SIG-M5 treated with dmso at 0.1 percent for 504 hours (cell line): ENCODE results near the gene CHCHD3.

ENCODE experiments used
- DNase-seq: peaks from one replicate; lab custom pipeline; 2025; ENCODE audit not compliant: unreplicated experiment; lab: John Stamatoyannopoulos, UW

CHCHD3 gene

DNA sequence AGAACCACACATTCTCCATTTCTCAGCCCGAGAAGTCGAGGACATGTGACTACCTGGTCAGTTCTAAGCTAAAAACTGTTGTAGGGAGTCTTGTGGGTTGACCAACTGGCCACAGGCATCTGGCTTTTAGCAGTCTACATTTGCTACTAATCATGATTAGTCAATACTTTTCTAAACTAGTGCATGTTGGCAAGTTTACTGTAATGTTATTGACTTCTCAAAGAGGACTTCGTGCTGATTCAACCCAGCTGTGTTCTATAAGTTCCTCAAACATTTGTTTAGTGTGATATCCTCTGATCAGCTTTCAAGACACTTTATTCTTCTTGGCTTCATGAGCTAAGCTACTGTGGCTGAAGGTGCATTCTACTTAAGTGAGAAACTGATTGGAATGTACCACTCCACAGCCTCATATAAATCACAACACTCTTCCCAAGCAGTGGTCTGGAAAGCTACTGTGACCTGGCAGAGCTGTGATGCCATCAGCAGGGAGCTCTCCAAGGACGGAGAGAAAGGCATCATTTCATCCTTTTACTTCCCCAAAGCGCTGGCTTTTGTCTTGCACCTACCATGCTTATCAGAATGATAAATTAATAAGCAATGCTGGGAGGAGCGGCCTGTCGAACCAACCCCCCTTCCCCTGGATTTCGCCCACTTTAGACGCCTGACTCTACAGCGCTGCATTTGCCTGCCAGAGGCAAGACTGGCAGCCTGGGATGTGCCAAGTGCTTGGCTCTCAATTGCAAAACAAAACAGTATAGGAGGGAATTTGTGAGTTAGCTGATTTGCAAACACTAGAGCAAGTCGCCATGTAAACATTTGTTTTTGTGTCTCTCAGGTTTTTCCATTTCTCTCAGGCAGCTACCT lies 298.9 kb downstream of the CHCHD3 start:
- no peak for DNase-seq

DNA sequence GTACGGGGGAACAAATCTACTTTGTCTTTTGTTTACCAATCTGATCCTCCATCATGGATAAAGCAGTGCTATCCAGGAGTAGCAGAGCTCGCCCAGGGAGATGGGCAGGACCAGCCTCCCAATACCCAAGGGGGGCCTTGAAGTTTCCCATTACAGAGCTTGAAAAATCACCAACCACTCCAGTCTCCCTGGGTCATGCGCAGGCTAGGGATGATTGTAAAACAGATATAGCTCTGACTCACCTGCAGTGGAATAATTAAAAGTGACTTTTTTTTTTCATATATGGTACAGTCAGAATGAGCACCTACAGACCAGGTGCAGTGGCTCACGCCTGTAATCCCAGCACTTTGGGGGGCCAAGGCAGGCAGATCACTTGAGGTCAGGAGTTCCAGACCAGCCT lies 301.1 kb downstream of the CHCHD3 start:
- no peak for DNase-seq

DNA sequence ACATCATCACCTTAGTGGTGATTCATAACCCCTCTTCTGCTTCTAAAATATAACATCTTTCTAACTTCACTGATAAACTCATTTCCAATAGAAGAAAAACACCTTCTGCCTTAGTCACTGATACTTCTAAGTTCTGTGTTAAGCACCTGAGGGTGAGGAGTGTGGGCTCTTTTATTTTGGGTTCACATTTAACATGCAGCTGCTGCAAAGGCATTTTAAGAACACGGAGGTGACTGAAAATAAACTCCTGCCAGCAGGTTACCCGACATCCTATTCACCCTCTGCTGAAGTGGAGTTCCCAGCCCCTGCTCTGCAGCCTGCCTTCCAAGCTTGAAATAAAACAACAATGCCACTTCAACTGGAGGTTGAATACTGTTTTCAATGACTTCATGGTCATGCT lies 302.7 kb downstream of the CHCHD3 start:
- no peak for DNase-seq

DNA sequence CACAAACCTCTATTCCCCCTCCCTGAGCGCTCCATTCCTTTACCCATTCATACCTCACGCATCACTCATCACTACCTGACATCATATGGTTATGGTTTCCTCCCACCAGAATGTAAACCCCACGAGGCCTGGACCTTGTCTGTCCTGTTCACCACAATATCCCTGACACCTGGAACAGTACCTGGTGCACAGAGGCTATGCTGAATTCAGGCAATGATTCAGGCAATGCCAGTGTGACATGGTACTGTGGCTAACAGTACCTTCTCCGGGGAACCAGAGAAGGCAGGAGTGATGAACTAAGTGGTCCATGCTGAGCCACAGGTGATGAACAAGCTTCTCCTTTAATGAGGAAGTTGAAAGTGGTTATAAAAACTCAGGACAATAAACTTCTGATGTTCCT lies 303.1 kb downstream of the CHCHD3 start:
- DNase-seq: no peak

DNA sequence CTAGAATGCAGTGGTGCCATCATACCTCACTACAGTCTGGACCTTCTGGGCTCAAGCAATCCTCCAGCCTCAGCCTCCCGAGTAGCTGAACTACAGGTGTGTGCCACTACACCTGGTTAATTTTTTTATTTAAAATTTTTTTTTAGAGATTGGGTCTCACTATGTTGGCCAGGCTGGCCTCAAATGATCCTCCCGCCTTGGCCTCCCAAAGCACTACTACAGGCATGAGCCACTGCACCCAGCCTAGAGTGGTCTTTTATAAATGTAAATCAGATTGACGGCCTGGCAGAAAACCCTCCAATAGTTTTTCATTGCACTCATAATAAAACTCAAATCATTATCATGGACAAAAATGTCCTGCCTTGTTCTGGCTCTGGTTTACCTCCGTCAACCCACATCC lies 303.9 kb downstream of the CHCHD3 start:
- DNase-seq: no peak

DNA sequence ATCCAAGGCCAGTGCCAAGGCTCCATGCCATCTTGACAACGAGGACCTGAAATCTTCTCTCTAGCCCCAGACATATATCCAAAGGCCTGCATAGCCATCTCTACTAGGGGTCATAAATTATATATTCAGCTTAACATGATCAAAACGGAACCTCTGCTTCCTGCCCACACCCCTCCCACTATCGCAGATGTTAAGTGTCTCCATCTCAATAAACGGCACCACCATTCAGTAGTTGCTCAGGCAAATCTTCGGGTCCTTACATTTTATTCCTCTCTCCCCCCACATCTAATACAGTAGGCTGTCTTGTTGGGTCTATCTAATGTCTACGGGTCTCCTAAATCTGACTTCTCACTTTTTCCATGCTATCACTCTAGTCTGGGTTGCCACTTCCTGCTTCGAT lies 304.5 kb downstream of the CHCHD3 start:
- DNase-seq: no peak

DNA sequence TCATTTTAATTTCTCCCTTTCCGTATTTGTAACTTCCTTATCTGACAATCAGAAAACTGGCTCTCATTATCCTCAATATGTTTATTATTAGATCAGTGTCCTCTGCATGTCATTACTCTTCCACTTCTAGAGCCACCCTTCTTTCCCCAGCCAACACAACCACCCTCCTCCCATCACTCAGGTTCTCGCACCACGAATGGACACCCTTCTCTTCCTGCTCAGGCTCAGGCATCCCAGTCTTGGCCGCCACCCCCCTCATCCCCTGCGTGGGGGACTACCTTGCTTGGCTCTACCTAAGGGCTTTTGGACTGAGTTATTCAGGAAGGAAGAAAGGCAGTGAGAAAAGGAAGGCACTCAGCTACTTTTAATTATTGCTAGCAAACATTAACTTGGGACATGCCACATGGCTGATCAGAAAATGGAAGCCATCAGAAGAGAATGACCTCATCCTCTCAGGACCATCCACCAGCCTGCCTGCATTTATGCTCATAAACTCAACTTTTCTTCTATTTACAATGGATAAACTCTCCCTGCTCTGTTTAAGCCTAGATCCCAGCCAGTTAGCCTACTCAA lies 305.8 kb downstream of the CHCHD3 start:
- no peak for DNase-seq

DNA sequence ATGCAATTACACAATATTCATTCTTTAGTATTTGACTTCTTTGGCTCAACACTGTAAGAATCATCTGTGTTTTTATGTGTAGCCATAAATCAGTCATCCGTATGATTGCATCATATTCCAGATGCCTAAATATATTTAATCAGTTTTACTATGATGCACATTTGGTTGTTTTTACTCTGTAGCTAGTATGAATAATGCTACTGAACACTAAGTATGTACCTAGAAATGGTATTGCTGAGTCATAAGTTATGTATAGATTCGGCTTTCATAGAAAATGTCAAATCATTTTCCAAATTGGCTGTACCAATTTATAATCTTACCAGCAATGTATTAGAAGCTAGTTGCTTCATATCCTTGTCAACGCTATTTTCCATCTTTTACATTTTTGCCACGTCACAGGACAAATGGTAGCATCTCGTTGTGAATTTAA lies 308.3 kb downstream of the CHCHD3 start:
- no peak for DNase-seq

DNA sequence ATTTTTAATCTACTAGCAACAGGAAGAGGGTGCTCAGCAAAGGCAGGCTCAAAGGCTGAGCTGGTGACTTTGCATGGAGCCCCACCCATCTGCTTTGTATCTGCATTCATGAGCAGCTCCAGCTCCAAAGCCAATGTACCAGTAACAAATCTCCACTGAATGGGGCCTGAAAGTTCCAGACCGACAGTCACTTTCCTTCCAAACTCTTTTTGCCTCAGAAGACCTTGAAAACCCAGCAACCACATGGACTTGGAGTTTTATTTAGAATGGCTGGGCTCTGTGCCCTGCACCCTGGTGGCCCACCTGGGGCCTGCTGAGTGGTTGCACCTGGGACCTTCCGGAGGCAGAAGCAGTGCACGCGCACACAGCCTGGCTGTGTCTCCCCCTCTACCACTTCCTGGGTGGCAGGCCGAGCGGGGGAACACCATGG lies 310.6 kb downstream of the CHCHD3 start:
- DNase-seq: no peak

DNA sequence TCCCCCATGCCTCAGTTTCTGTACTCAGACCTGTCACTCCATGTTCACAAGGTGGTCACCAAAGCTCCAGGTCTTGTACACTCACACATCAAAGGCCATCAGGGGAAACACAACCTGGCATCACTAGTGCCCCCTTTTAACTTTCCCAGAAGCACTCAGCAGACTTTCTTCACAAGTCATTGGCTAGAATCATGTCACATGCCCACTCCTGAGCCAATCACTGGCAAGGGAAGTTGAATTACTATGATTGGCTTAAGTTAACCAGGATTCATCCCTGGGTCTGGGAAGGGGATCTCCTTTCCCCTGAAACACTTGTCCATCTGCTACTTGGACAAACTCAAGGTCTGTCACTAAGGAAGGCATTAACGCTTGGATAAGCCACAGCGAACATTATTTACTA lies 311.8 kb downstream of the CHCHD3 start:
- no peak for DNase-seq

DNA sequence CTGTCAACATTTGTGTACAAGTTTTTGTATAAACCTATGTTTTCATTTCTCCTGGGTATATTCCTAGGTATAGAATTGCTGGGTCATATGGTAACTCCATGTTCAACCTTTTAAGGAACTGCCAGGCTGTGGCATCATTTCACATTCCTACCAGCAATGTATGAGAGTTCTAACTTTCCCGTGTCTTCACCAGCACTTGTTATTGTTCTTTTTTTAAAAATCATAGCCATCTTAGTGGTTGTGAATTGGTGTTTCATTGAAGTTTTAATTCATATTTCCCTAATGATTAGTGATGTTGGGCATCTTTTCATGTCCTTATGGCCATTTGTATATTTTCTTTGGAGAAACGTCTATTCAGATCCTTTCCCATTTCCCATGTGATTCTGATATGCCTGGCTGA lies 312.6 kb downstream of the CHCHD3 start:
- DNase-seq: no peak

DNA sequence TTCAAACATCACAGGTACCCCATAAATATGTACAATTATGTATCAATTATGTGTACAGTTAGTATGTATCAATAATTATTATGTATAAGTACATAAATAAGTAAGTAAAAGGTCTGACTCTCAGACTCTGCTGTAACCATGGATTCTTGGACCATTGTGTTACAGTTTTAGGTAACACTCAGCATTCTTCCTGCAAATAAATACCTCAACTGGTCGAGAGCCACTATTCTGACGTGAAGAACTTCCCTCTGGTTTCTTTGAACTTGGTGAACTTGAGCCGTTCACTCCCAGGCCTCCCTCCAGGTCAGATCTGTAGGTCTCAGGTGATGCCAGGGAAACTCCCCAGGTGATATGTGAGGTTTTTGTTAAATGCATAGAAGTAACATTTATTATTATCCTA lies 313.8 kb downstream of the CHCHD3 start:
- no peak for DNase-seq

DNA sequence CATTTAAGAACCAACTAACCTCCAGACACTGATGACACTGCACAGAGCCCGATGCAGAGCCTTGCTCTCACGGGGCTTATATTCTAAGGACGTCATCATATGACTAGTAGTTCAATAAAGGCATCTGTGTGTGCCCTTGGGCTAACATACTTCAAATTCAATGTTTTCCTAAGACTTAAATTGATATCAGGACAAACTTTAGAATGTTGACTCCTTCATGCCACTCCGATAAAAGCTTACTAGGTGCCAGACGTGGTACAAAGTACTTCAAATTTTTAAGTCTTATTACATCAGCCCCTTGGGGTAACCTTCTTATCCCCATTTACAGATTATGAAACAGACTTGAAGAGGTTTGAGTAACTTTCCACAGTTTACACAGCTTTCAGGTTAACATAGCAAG lies 314.5 kb downstream of the CHCHD3 start:
- DNase-seq: no peak

DNA sequence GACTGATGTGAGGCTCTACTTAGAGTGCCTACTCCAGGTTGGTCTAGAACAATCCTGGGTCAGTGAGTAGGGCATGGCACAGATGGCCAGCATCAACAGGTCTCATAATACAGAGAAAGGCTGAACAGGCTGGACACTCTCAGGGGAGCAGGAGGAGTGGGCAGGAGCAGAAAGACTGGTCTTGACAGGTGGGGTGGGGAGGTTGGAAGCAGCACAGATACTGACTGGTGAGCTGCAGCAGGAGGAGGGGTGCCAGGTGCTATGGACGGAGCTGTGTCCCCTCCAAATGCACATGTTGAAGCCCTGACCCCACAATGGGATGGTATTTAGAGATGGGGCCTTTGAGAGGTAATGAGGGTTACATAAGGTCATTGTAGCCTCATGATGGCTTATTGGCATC lies 315.2 kb downstream of the CHCHD3 start:
- DNase-seq: no peak

DNA sequence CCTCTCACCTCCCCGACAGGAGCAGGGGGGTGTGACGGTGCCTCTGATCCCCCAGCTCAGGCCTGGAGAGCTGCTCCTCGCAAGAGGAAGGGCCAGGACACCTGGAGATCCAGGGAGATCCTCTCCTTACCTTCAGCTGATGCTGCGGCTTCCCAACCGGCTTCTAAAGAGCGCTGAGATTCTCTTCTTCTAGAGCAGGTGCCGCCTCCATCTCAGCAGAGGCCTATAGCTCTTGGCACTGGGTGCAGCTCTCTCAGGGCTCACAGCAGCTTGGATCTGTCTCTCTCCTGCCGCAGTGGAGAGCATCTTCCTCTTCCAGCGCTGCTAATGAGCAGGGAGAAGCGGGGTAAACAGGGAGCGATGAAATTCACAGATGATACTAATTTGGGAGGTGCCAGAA lies 316.0 kb downstream of the CHCHD3 start:
- DNase-seq: no peak

DNA sequence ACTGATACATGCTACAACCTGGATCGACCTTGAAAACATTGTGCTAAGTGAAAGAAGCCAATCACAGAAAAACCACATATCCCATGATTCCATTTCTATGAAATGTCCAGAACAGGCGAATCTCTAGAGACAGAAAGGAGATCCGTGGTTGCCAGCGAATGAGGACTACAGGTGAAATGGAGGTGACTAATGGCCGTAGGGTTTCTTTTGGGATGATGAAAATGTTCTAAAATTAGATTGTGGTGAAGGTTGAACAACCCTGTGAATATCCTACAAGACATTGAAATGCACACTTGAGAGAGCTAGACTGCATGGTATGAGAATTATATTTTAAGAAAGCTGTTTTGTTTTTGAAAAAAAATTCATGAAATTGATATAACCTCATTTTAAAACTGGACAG lies 317.1 kb downstream of the CHCHD3 start:
- DNase-seq: no peak

DNA sequence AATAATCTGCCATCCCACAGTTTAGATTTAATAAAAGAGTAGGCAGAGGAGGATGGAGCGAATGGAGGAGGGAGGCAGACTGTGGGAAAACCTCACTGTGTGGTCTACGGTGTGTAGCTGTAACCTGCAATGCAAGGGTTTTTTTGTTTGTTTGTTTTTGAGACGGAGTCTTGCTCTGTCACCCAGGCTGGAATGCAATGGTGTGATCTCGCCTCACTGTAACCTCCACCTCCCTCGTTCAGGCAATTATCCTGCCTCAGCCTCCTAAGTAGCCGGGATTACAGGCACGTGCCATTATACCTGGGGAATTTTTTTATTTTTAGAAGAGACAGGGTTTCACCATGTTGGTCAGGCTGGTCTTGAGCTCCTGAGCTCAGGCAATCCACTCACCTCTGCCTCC lies 321.0 kb downstream of the CHCHD3 start:
- DNase-seq: no peak

DNA sequence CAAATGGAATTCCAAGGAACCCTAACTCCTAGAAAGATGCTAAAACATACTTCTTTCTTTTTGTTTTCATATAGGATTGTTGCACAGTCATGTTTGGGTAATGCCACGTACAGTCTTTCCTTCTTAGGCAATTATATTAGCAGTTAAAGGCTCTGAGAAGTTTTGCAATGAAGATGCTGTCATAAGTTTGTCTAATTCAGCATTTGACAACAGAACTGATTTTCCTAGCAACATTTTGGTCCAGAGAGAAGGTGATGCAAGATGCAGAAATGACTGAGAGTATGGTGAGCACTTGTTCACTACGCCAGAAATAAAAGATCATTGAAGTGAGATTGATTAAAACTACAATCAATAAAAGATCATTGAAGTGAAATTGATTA lies 321.7 kb downstream of the CHCHD3 start:
- DNase-seq: peak; percentile 14

DNA sequence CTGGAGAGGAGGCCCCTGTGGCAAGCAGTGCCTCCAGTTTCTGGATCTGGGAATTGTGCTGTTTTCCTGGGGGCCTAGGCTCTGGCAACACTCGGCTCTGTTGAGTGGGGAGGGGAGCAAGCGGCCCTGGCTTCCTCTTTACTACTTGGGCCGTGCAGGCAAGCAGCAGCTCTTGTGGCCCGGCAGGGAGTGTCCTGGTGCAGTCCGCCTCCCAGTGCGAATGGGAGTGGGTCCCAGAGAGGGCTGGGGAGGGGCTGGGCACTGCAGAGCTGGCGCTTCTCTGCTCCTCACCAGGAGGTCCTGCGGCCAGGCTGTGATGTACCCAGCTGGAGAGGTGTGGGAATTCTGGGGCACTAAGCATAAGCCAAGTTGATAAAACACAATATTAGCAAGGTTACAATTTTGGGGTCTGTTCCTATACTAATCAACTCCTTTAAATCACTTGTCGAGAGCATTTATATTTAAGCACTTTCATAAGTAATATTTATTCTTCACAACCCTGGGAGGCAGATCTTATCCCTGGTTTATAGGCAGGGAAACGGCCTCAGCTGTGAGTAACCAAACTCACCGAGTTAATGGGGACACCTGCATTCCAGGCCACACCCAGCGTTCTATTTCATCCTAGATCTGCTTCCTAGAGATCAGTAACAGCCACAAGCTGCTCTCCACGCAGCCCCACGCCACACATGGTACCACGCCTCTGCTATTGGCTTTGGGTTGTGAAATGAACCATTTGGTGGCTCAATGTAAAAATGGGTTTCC lies 322.2 kb downstream of the CHCHD3 start:
- DNase-seq: no peak

DNA sequence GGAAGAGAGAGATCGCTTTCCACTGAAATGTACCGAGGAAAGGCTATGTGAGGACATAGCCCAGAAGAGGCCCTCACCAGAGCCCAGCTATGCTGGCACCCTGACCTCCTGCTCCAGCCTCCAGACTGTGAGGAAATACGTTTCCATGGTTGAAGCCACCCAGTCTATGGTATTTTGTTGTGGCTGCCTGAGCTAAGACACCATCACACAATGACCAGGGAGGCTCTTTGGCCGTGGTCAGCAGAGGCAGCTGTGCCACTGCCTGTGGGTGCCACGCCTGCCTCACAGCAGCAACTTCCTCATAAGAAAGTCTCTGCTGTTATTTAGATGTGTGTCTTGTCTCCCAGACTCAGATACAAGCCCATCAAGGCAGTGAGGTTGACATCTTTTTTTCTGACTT lies 322.9 kb downstream of the CHCHD3 start:
- no peak for DNase-seq

DNA sequence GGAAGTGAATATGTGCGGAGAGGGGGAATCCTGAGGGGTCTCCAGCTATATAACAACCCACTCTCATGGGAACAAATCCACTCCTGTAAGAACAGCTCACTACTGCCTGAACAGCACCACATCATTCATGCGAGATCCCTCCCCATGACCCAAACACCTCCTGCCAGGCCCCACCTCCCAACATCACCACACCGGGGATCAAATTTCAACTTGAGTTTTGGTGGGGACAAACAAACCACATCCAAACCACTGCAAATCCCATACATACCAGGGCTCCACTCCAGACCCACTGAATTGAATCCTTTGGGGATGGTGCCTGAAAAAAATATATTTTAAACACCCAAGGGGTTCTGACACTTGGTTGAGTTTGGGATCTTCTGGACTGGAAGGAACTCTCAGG lies 324.1 kb downstream of the CHCHD3 start:
- DNase-seq: no peak

DNA sequence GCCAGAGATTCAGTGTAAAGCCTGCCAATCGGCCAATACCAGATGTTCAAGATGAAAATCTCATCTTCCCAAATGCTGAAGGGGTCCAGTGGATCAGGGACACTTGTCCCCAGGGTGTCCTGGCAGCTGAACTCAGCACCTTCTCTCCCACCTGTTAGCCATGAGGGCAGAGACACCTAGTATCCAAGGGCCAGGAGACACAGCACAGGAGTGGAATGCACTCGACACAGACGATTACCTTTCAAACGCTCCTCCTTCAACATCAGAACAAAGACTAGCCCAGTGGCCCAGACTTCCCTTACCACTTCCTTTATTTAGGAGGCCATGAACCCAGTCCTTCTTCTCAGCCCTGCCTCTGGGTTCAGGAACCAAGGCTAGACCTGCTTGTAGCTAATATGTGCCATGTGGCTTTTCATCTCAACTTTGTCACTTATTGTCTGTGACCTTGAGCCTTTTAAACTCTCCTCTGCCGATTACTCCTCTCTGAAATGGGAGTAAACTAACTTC lies 325.4 kb downstream of the CHCHD3 start:
- DNase-seq: no peak
